NB4 (cell line): ENCODE data around the gene ZNF235.
"Not testable (repeated sequence)": the region's sequence is repeated elsewhere in the genome, so short reads cannot be mapped to it uniquely, and the experiment has no call there.

Experiments
- DNase-seq: peaks from one replicate; pipeline ENCODE4 v3.0.0; 2010; ENCODE audit warnings: low read depth
- H3K4me3 ChIP-seq: one replicate; pipeline ENCODE4 v1.5.1; 2011; ENCODE audit warnings: mild to moderate bottlenecking, low read depth, low read length, moderate library complexity
- CTCF ChIP-seq: IDR thresholded peaks from one replicate; pipeline ENCODE4 v1.5.1; 2012; ENCODE audit warnings: low read depth, low read length
- MAX ChIP-seq: IDR thresholded peaks from 2 replicates; pipeline ENCODE4 v1.6.1; 2011; ENCODE audit warnings: low read depth, low read length
- MYC ChIP-seq: IDR thresholded peaks from 2 replicates; pipeline ENCODE4 v1.6.1; 2011; ENCODE audit warnings: low read depth, low read length
- POLR2A ChIP-seq: IDR thresholded peaks from 2 replicates; pipeline ENCODE4 v1.6.1; 2011; ENCODE audit warnings: mild to moderate bottlenecking; ENCODE audit not compliant: insufficient read length; ENCODE audit errors: extremely low read depth

Gene ZNF235

GRCh38 chr19:44254496-44254895, 50.3 kb downstream of the ZNF235 start:
- no peak overlapping the region for H3K4me3 ChIP-seq
- DNase-seq: no peak
- TF ChIP-seq POLR2A (no peak), CTCF (no peak), MYC (no peak), MAX (no peak)

- not testable (repeated sequence) for H3K4me3 ChIP-seq, DNase-seq
Observed at GRCh38 chr19:44253392-44253791, 51.4 kb downstream of the ZNF235 start.

- H3K4me3 ChIP-seq, DNase-seq: not testable (repeated sequence)
Observed at GRCh38 chr19:44252332-44252731, 52.5 kb downstream of the ZNF235 start.

GRCh38 chr19:44236384-44236783, 68.4 kb downstream of the ZNF235 start:
- DNase-seq: no peak
- TF ChIP-seq POLR2A: no peak
- TF ChIP-seq MYC: no peak
- TF ChIP-seq MAX: no peak
- no peak for TF ChIP-seq CTCF
- H3K4me3 ChIP-seq: no peak overlapping the region
